Ramos (cell line): ENCODE results near the gene CDC14B.
"Not testable (repeated sequence)": the region's sequence is repeated elsewhere in the genome, so short reads cannot be mapped to it uniquely, and the experiment has no call there.

Experiments
- in situ Hi-C: fragments of 300-500 bp; cut with MboI; formaldehyde crosslinking; loops from one replicate; pipeline ENCODE4 v1.14.3; 2022; ENCODE audit warnings: low sequenced_read_pairs; ENCODE audit not compliant: unreplicated experiment

The CDC14B gene

GRCh38 chr9:96633579-96633978, 13.9 kb upstream of the CDC14B start:
- in situ Hi-C loops, result not testable (repeated sequence)

DNA sequence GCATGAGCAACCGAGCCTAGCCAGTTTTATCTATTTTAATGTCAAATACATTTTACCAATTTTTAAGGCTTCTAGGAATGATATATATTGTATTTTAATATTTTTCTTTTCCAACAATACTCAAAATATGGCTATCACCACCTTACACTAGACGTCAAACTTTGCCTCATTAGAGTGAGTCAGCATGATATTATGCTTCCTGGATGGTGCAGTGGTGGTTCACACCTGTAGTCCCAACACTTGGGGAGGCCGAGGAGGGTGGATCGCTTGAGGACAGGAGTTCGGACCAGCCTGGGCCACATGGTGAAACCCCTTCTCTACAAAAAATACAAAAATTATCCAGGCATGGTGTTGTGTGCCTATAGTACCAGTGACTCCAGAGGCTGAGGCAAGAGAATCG, 7.3 kb upstream of the CDC14B start:
- in situ Hi-C loops, result no loop called here

DNA sequence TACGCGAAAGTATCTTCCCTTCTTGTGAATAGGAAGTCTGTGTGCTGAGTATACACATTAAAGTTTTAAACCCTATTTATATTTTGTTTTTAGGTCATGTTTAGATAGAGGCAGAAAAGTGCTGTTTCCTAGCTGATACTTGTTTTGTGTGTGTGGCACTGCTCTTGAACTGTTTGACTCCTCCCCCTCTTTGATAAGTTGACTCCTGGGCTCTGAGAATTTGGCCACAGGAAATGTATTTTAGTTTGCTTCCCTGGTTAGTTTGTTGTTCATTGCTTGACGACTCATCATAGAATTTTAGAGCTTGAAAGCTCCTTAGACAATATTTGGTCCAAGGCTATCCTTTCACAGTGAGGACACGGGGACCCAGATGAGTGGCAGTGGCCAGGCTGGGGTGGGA, 2.0 kb upstream of the CDC14B start:
- in situ Hi-C loops, result no loop called here

DNA sequence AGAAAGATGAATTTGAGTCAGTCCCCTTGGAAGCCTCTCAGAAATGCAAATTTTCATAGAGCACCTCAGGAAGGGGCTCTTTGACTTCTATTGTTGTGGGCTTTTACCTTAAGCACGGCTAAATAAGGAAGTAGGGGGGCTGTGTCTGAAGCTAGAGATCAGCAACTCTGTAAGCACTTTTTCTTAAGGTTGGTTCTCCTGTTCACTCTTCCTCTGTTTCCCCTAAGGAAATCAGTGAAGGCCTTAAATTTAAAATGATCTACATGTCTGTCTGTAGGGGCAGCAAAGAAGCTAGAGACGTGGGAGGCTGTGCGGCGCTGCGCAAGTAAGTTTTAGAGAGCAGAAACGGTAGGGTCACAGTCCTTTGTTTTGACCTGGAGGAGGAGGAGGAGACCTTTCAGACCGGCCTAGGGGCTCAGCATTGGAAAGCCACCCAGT, 1.2 kb upstream of the CDC14B start:
- in situ Hi-C loops, result no loop called here

DNA sequence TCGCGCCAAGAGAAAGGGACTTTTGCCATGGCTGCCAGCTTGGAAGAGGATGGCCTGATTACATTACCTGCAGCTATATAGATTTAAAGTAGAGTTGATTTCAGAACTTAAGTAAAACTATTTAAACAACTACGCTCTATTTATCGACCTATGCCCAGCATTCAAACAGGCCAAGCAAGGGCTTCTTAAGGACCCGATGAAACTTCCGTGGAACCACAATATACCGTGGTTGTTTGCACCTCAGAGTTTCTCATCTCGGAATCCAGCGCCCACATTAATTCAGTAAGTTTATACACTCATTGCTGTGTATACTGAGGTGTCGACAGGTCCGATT, 505 bp upstream of the CDC14B start:
- in situ Hi-C loops, result no loop called here

DNA sequence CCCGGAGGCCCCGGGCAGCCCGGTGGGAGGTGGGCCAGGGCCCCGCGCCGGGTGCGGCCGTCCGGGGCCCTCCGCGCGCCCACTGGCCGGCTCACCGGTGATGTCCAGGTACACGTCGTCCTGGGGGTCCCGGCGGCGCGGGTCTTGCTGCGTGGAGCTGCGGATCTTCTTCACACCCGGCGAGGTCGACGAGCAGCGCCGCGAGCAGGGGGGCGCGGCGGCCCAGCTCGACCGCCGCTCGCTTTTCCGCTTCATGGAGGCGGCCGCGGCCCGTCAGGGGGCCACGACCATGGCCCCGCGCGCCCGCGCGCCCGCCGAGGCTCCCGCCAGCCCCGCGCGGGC, 548 bp downstream of the CDC14B start:
- in situ Hi-C loops, result no loop called here

GRCh38 chr9:96618209-96619123, 1.2 kb downstream of the CDC14B start:
- in situ Hi-C loops, result no loop called here

DNA sequence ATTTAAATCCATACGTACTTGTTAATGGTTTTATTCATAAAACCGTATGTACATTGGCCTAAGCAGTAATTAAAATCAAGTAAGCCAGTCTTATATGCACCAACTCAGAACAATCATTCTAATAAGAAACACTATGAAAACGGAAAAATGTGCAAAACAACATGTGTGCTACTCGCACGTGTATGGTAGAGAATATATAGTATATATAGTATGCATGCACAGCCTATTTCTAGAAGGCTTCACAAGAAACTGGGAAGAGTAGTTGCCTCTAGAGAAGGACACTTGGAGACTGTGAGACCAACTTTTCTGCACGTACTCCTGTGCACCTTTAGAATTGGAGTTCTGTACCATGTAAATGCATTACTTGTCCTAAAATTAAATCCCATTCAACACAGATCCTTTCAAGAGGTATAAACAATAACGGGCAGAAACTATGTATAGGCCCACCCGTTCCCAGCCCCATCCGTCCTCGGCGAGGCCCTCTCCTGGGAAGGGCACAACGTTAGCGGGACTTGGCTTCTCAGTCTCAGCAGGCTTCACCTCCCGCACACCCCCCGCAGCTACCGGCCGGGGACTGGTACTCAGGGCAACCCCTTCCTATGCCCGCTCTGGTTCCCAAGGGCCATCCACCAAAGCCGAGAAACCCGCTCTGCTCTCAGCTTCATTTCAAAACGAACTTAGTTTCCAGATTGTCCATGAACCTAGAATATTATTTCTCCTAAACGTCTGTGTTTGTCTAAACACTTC, 2.0 kb downstream of the CDC14B start:
- in situ Hi-C loops, result no loop called here

- in situ Hi-C loops, result no loop called here
Observed at GRCh38 chr9:96616817-96617438, 2.7 kb downstream of the CDC14B start.

DNA sequence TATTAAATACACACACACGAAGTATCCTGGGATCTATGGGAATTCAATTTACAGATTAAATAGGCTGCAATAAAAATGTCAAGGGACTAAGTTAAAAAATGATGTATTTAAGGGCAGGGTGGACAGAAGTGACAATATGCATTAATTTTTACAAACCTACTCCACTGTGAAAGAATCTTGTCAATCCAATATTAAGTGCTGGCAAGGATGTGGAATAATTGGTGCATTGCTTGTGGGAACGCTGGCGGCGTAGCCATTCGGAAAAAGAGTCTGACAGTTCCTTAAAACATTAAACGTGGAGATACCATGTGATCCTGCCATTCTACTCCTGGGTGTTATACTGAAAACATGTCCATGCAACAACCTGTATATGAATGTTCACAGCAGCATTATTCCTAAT, 4.2 kb downstream of the CDC14B start:
- in situ Hi-C loops, result no loop called here

- in situ Hi-C loops, result not testable (repeated sequence)
Observed at GRCh38 chr9:96614664-96615063, 5.0 kb downstream of the CDC14B start.

DNA sequence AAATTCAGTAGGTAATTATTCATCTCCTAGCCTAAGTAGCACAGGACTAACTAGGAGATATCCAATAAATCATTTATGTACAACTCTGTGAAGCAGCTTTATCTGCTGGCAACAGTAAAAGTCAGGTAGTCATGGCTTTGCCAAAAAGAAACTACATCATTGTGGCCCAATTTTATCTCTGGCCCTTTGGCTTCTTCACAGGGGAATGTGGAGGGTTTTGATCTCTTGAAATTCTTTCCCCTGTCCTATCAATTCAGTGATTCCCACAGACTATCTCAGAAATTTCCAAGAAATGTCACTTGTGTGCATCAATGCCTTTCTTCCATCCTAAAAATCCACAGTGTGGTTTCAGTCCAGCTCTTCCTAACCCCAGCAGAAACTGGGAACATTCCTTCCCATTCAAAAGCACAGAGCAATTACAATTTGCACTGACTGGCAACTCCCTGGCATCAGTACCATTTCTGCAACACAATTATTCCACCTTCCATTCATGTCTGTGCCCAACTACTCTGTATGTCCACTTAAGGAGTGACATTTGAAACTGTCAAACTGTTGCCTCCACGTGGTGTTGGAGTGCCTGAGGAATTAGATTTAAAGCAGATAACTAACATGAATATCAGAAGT, 6.6 kb downstream of the CDC14B start:
- in situ Hi-C loops, result no loop called here

DNA sequence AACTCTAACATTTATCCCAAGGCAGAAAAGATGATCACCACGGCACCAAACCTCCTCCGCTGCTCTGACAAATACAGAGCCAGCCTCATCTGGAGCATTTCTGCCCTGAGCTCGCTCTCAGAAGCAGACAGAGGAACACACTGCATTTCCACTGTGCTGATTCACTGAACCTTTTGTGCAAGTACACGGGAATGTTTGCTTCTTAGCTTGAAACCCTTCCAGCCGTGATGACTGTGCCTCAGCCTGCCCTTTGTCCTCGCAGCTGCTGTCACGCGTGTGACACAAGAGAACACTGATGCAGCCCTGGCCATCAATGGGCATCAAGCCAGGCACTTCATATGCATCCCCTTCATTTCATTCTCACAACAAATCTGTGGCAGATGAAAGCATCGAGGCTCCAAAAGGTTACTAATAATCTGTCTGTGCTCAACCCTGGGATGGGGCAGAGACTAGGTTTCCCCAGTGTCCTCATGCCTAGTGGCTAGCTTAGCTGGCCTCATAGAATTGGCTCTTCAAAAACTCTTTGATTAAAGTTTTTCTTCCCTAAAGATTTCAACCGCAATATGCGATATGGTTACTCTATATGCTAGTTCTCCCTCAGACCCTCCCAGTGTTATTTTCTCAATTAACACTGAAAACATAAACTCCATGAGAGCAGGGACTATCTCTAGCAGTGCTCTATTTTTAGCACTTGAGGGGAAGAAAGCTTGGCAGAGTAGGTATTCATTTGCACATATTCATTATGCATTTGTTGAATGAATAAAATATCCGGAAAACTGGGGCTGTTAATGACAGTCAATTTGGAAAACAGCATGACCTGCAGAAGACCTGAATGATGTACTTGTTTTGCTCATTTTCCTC, 7.3 kb downstream of the CDC14B start:
- in situ Hi-C loops, result no loop called here

GRCh38 chr9:96611302-96611701, 8.3 kb downstream of the CDC14B start:
- in situ Hi-C loops, result no loop called here

GRCh38 chr9:96609732-96610131, 9.9 kb downstream of the CDC14B start:
- in situ Hi-C loops, result no loop called here

GRCh38 chr9:96607971-96608370, 11.7 kb downstream of the CDC14B start:
- in situ Hi-C loops, result no loop called here

DNA sequence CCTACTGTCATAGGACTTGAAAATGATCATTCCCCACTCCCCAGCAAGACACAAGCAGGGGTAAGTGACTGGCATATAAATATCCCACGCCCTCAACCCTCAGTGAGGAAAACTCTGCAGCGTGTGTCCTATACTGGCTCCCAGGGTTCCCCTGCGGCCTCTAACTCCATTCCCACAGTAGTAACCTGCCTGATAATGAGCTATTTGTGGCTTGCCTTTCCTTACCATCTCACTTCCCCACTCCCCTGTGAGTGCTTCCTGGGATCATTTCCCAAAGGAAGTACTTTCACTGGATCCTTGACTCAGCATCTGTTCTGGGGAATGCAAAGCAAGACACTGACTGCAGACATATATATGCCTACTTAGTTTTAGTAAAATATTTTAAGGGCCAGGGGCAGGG, 14.3 kb downstream of the CDC14B start:
- in situ Hi-C loops, result no loop called here

- in situ Hi-C loops, result no loop called here
Observed at GRCh38 chr9:96604004-96604319, 15.7 kb downstream of the CDC14B start.

GRCh38 chr9:96603305-96604003, 16.2 kb downstream of the CDC14B start:
- in situ Hi-C loops, result no loop called here
